ENCODE data around the gene RABGAP1L. TPM values are rescaled to one million over a fixed set of nuclear protein-coding genes. Genes with fewer than 3 reads are reported as not detected.

The RABGAP1L gene
- total RNA-seq, 1 experiment from 2014 or later = 29.3 TPM

DNA sequence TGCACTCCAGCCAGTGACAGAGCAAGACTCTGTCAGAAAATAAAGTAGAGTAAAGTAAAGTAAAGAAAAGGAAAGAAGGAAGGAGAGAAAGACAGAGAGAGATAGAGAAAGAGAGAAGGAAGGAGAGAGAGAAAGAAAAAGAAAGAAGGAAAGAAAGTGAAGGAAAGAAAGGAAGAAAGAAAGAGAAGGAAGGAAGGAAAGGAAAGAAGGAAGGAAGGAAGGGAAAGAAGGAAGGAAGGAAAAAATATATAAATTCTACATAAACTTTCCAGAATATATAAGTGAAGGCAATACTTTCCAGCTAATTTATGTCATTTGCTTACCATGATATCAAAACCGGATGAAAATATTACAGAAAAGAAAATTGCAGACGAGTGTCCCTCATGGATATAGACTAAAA lies 216.7 kb downstream of the RABGAP1L start:
- no peak overlapping the region for H3K4me2 ChIP-seq (ENCODE audit: low read length)
- H3K79me2 ChIP-seq (ENCODE audit: insufficient read depth, low read length) = no peaks in the 10 kb centered on the region
- no peak overlapping the region for H2AFZ ChIP-seq (ENCODE audit: low read depth, low read length, poor library complexity, severe bottlenecking)
- POLR2A ChIA-PET = no interaction called here
- no peak for TF ChIP-seq EGR1 (IDR thresholded peaks at IDR 0.05; ENCODE audit: low read depth)
- no peak for TF ChIP-seq SIN3A (IDR thresholded peaks at IDR 0.05; ENCODE audit: low read depth)
- TF ChIP-seq SP1 (IDR thresholded peaks at IDR 0.05; ENCODE audit: low read depth) = no peak
- TF ChIP-seq EZH2 (IDR thresholded peaks at IDR 0.05) = no peak
- H3K9ac ChIP-seq (ENCODE audit: low read length) = no peak overlapping the region
- no peaks in the 10 kb centered on the region for H3K36me3 ChIP-seq (ENCODE audit: control insufficient read depth in 1 of 2, insufficient read depth in 2 of 2, low read length in 2 of 2)
- no peak overlapping the region for H3K27ac ChIP-seq (ENCODE audit: low read depth, low read length)
- no peaks in the 10 kb centered on the region for H3K9me2 ChIP-seq (ENCODE audit: insufficient read depth)
- ATAC-seq = no peak
- intact Hi-C loops (cut with micrococcal nuclease) = no loop called here
- H3K9me3 ChIP-seq (ENCODE audit: control insufficient read depth in 1 of 2, insufficient read depth in 1 of 2, low read depth in 1 of 2, low read length in 2 of 2) = no peaks in the 10 kb centered on the region
- BruUV-seq (replicated peaks) = no TSS peak
- no peaks in the 10 kb centered on the region for H4K20me1 ChIP-seq (ENCODE audit: insufficient read depth)
- H3K4me1 ChIP-seq (ENCODE audit: control insufficient read depth in 1 of 2, insufficient read depth in 2 of 2, low read length in 2 of 2) = no peaks in the 10 kb centered on the region
- H3K27me3 ChIP-seq (ENCODE audit: insufficient read depth, low read length) = no peaks in the 10 kb centered on the region
- CTCF ChIA-PET = no interaction called here
- no peak overlapping the region for H3K4me3 ChIP-seq (replicated peaks in 1 of 2; ENCODE audit: low read depth in 1 of 2, low read length in 2 of 2)
- RAD21 ChIA-PET (ENCODE audit: low non-redundant PET in 1 of 2, low total read pairs in 2 of 2, uncharacterized antibody in 2 of 2, unreplicated experiment in 2 of 2) = no interaction called here
- DNase-seq (ENCODE audit: low read depth, low spot score) = no peak

GRCh38 chr1:174391716-174392115 lies 232.4 kb downstream of the RABGAP1L start:
- Histone ChIP-seq H3K4me1 (ENCODE audit: control insufficient read depth in 1 of 2, insufficient read depth in 2 of 2, low read length in 2 of 2) (no peaks in the 10 kb centered on the region), H3K27ac (ENCODE audit: low read depth, low read length) (no peak overlapping the region), H3K9ac (ENCODE audit: low read length) (no peak overlapping the region), H4K20me1 (ENCODE audit: insufficient read depth) (no peaks in the 10 kb centered on the region; the same call in 1 of the 2 replicates), H3K79me2 (ENCODE audit: insufficient read depth, low read length) (no peaks in the 10 kb centered on the region), H2AFZ (ENCODE audit: low read depth, low read length, poor library complexity, severe bottlenecking) (no peak overlapping the region), H3K9me3 (ENCODE audit: control insufficient read depth in 1 of 2, insufficient read depth in 1 of 2, low read depth in 1 of 2, low read length in 2 of 2) (no peaks in the 10 kb centered on the region), H3K9me2 (ENCODE audit: insufficient read depth) (no peaks in the 10 kb centered on the region), H3K36me3 (ENCODE audit: control insufficient read depth in 1 of 2, insufficient read depth in 2 of 2, low read length in 2 of 2) (no peaks in the 10 kb centered on the region), H3K4me3 (replicated peaks in 1 of 2; ENCODE audit: low read depth in 1 of 2, low read length in 2 of 2) (no peak overlapping the region), H3K4me2 (ENCODE audit: low read length) (no peak overlapping the region), H3K27me3 (ENCODE audit: insufficient read depth, low read length) (no peaks in the 10 kb centered on the region)
- no peak for DNase-seq (ENCODE audit: low read depth, low spot score)
- RAD21 ChIA-PET (ENCODE audit: low non-redundant PET in 1 of 2, low total read pairs in 2 of 2, uncharacterized antibody in 2 of 2, unreplicated experiment in 2 of 2) = no interaction called here
- no TSS peak for BruUV-seq (replicated peaks)
- no peak for ATAC-seq
- TF ChIP-seq EZH2phosphoT487 (IDR thresholded peaks at IDR 0.05; ENCODE audit: borderline replicate concordance) (no peak), EZH2 (IDR thresholded peaks at IDR 0.05) (no peak), SRF (IDR thresholded peaks at IDR 0.05; ENCODE audit: low read depth) (no peak), ZFX (IDR thresholded peaks at IDR 0.05) (no peak), EGR1 (IDR thresholded peaks at IDR 0.05; ENCODE audit: low read depth) (no peak), TCF7L2 (IDR thresholded peaks at IDR 0.05; ENCODE audit: borderline replicate concordance, extremely low read depth, insufficient read depth, insufficient read length) (no peak), YY1 (IDR thresholded peaks at IDR 0.05; ENCODE audit: extremely low read depth, insufficient replicate concordance, low read depth, low read length) (no peak), ELF1 (IDR thresholded peaks at IDR 0.05; ENCODE audit: borderline replicate concordance, low read depth) (no peak), CBX3 (IDR thresholded peaks at IDR 0.05; ENCODE audit: low read depth) (no peak)
- TF ChIP-seq, protein P1, sequence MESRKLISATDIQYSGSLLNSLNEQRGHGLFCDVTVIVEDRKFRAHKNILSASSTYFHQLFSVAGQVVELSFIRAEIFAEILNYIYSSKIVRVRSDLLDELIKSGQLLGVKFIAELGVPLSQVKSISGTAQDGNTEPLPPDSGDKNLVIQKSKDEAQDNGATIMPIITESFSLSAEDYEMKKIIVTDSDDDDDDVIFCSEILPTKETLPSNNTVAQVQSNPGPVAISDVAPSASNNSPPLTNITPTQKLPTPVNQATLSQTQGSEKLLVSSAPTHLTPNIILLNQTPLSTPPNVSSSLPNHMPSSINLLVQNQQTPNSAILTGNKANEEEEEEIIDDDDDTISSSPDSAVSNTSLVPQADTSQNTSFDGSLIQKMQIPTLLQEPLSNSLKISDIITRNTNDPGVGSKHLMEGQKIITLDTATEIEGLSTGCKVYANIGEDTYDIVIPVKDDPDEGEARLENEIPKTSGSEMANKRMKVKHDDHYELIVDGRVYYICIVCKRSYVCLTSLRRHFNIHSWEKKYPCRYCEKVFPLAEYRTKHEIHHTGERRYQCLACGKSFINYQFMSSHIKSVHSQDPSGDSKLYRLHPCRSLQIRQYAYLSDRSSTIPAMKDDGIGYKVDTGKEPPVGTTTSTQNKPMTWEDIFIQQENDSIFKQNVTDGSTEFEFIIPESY (IDR thresholded peaks at IDR 0.05; ENCODE audit: extremely low read depth, insufficient replicate concordance, low read length) = no peak
- TF ChIP-seq, protein P2, sequence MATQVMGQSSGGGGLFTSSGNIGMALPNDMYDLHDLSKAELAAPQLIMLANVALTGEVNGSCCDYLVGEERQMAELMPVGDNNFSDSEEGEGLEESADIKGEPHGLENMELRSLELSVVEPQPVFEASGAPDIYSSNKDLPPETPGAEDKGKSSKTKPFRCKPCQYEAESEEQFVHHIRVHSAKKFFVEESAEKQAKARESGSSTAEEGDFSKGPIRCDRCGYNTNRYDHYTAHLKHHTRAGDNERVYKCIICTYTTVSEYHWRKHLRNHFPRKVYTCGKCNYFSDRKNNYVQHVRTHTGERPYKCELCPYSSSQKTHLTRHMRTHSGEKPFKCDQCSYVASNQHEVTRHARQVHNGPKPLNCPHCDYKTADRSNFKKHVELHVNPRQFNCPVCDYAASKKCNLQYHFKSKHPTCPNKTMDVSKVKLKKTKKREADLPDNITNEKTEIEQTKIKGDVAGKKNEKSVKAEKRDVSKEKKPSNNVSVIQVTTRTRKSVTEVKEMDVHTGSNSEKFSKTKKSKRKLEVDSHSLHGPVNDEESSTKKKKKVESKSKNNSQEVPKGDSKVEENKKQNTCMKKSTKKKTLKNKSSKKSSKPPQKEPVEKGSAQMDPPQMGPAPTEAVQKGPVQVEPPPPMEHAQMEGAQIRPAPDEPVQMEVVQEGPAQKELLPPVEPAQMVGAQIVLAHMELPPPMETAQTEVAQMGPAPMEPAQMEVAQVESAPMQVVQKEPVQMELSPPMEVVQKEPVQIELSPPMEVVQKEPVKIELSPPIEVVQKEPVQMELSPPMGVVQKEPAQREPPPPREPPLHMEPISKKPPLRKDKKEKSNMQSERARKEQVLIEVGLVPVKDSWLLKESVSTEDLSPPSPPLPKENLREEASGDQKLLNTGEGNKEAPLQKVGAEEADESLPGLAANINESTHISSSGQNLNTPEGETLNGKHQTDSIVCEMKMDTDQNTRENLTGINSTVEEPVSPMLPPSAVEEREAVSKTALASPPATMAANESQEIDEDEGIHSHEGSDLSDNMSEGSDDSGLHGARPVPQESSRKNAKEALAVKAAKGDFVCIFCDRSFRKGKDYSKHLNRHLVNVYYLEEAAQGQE (IDR thresholded peaks at IDR 0.05; ENCODE audit: low read depth) = no peak
- TF ChIP-seq, protein P3, sequence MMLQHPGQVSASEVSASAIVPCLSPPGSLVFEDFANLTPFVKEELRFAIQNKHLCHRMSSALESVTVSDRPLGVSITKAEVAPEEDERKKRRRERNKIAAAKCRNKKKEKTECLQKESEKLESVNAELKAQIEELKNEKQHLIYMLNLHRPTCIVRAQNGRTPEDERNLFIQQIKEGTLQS (IDR thresholded peaks at IDR 0.05) = no peak
- POLR2A ChIA-PET = no interaction called here
- intact Hi-C loops (cut with micrococcal nuclease) = no loop called here
- CTCF ChIA-PET = no interaction called here

Measured in HCT116 (cell line).